A204.1 (cell line): ENCODE measurements around the gene AIG1.

ENCODE experiments used
- FAIRE-seq: peaks from 2 replicates; lab custom pipeline; 2012; peaks lifted over from hg19 to GRCh38; lab: Jason Lieb, UNC

AIG1 gene

GRCh38 chr6:143197377-143197776 is 136.7 kb downstream of the AIG1 start:
- FAIRE-seq, result no peak

- no peak for FAIRE-seq
Measured at GRCh38 chr6:143198312-143198711, 137.6 kb downstream of the AIG1 start.

- no peak for FAIRE-seq
Measured at GRCh38 chr6:143199291-143199690, 138.6 kb downstream of the AIG1 start.

GRCh38 chr6:143200167-143200770 is 139.6 kb downstream of the AIG1 start:
- FAIRE-seq, result no peak

DNA sequence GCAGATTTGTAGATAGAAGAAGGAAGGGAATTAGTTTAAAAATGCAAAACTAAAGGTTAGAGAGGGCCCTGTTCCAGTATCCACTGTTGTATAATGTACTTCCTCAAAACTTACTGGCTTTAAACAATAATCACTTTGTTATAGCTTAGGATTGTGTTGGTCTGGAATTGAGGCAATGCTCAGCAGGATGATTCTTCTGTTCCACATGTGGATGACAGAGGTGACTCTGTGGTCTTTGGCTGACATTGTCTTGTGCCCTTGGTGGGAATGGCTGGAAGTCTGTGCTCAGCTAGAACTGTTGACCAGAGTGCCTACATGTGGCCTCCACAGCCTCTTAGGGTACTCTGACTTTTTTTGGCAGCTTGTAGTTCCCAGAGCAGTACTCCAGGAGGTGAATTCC is 143.4 kb downstream of the AIG1 start:
- FAIRE-seq, result no peak

DNA sequence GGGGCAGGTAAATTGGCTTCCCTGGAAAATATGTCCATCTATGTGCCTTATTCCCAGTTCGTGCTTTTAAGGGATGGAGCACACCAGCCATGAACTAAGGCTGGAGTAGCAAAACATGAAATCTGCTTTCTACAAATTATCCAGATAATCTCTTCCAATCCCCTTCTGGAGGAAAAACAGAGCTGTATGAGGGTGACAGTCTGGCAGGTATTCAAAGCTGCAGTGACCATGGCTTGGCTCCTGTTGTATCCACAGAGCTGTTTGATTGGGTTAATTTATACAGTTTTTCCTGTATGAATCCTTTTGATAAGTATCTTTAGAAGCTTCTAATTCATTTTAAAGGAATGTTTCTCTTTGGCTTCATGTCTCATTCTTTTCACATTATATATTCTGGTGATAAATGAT is 144.4 kb downstream of the AIG1 start:
- no peak for FAIRE-seq

GRCh38 chr6:143205585-143205984 is 144.9 kb downstream of the AIG1 start:
- FAIRE-seq, result no peak

DNA sequence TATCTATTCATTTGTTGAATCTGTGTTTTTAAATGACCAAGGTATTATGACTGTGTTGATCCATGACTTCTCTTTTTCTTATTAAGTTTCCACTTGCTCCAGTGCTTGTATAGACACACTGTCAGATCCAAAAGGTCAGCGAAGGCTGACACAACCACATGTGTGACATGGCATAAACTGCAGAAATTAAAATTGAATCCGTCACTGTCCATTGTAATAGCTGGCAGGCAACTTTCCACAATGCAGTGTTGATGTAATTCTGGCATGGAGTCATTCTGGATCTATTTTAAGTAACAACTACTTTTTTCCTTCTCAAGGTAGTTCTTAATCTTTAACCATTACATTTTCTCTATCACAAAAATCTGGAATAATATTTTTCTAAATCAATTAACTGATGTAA is 145.3 kb downstream of the AIG1 start:
- no peak for FAIRE-seq

DNA sequence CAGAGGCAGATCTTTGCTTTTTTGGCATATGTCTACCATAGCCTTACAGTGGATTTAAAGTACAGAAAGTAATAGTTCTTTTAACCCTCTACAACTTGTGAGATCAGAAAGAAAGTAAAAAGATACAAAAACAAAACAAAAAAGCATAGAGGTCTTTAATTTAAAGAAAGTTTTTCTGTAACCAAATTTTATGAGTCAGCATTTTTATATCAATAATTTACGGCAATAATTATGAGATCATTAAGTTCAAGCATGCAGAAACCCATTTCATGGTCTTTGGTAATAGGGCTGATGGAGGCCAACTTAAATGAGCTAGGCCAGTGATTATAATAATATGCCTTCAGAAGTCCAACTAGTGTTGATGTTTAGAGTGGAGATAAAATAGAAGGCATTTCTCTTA is 145.9 kb downstream of the AIG1 start:
- FAIRE-seq, result no peak

DNA sequence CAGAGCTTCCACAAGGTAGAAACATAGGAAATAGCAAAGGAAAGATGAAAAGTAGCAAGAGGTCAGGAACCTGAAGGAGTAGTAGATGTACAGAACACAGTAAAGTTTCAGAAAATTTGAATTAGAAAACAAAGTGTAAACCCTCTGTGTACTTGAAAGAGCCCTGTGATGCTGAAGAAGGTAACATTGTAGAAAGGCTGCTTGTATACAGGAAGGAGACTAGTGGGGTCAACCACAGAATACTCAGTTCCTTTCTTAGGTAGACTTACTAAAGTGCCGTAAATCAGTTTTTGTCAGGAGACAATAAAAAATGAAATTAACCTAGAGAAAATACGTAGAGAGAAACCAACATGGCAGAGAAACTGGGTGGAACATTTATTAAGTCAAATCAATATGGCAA is 149.7 kb downstream of the AIG1 start:
- no peak for FAIRE-seq

DNA sequence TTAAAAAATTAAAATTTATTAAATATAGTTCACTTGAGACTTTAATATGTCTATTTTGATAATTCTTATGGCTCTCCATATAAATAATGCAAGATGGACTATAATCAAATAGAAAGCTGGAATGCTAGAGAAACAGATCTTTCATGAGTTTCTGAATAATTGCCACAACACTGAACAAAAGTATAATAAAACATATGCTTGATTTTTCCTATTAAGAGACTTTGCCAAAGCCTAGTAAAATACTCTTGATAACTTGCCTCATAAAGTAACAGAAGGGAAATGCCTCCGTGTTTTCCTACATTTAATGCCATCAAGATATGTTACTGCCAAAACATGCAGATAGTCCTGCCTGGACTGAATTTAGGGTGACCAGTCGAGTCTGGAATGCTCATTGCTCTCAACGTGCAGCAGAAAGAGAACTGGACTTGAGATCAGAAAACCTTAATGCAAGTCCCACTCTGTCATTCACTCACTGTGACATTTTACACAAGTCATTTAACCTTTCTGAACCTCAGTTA is 153.2 kb downstream of the AIG1 start:
- no peak for FAIRE-seq

- FAIRE-seq, result no peak
Measured at GRCh38 chr6:143215363-143215762, 154.7 kb downstream of the AIG1 start.

DNA sequence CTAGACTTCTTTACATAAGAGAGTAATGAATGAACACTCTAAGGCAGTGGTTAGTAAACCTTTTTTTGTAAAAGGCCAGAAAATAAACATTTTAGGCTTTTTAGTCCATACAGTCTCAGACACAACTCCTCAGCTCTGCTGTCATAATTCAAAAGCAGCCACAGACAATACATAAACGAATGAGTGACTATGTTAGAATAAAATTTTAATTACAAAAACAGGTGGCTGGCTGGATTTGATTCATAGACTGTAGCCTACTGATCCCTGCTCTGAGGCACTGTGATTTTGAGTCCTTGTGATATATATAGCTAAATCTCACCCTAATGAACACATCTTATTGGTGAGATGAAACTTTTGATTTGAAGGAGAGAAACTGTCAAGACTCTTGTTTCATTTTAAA is 155.1 kb downstream of the AIG1 start:
- no peak for FAIRE-seq

DNA sequence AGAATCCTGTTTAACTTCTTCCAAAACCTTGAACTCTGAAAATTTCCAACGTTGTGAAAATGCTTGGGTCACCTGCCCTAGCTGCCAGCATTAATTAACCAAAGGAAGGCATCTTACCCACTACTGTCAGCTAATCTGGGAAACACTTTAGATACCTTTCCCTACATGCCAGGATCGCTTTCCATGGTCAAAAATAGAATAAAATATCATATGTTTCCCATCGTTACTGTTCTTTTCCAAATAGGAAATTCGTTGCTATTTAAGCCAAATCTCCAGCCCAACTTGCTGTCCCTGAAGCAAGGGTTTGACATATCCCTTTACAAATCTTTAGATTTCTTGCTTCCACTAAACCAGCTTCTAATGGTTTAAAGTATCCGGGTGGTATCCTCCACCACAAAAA is 157.5 kb downstream of the AIG1 start:
- FAIRE-seq, result no peak

GRCh38 chr6:143221698-143222097 is 161.0 kb downstream of the AIG1 start:
- no peak for FAIRE-seq

- FAIRE-seq, result no peak
Measured at GRCh38 chr6:143222310-143222709, 161.6 kb downstream of the AIG1 start.

DNA sequence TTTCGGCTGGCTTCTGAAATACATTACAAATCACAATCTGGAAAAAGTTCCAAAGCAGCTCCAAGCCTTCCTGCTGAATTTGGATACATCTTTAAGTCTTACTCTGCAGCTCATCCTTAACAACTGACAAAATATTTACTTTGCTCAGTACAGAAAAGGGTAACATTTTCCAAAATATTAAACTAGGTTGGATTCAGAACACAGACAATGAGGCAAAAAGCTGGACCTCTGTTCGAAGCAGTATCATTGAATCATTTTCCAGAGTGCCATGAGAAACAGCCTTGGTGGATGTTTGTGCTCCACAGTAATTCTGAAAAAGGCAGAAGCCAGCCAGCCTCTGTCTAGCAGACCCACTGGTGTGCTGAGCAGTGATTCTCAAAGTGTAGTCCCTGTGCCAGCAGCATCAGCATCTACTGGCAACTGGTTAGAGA is 162.1 kb downstream of the AIG1 start:
- no peak for FAIRE-seq

- no peak for FAIRE-seq
Measured at GRCh38 chr6:143223895-143224294, 163.2 kb downstream of the AIG1 start.

- no peak for FAIRE-seq
Measured at GRCh38 chr6:143224516-143224915, 163.8 kb downstream of the AIG1 start.

- no peak for FAIRE-seq
Measured at GRCh38 chr6:143225929-143226328, 165.2 kb downstream of the AIG1 start.

- FAIRE-seq, result no peak
Measured at GRCh38 chr6:143227675-143228074, 167.0 kb downstream of the AIG1 start.

- FAIRE-seq, result no peak
Measured at GRCh38 chr6:143229400-143229799, 168.7 kb downstream of the AIG1 start.

GRCh38 chr6:143232849-143233248 is 172.2 kb downstream of the AIG1 start:
- FAIRE-seq, result no peak

DNA sequence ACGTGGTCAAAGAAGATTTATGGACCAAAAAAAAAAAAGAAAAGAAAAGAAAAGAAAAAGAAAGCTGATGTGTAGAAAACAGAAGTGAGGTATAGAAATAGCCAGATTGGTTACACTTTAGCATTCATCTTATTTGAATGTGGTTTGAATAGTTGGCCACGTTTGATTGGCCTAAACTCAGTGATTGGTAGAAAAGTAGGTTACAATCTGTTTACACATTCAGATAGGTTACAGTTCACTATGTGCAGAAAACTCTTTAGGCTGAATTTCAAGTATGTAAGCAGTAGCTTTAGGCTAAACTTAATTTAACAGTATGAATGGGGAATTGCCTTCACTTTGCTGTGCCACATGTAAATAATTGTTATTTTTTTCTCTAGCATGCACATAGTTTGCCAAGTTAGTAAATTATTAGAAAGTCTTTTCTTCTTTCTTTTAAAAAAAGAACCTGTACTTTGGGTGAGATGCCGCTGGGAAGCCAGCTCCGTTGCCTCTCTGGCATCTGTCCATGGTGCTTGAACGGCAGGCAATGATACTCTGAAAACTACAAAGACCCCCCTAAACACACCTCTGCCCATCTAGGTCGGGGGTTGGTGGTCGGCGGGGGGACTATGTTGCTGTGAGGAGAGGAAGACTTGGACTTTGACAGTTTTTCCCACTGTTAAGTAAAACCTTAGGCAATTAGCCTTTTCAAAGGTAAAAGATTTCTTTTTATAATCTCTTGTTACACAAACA is 173.0 kb downstream of the AIG1 start:
- no peak for FAIRE-seq
